Fibroblast of lung (primary cell): ENCODE measurements around the gene GFER. TPM values are rescaled to one million over a fixed set of nuclear protein-coding genes. Genes with fewer than 3 reads are reported as not detected.

Experiments used
- DNase-seq, 2 donors: peaks; one replicate each; pipeline versions ENCODE4 v3.0.0 to v3.0.0-alpha.2; 2010; ENCODE audit warnings: low read depth in 2 of 2
- H2AFZ ChIP-seq: 2 replicates; pipeline ENCODE4 v1.5.1; 2012; ENCODE audit warnings: low read length, control low read depth, inconsistent platforms
- H3K27ac ChIP-seq: 2 replicates; pipeline ENCODE4 v1.5.1; 2011; ENCODE audit warnings: low read length, control low read depth; ENCODE audit not compliant: insufficient read depth
- H3K27me3 ChIP-seq: 2 replicates; pipeline ENCODE4 v1.5.1; 2011; ENCODE audit warnings: mild to moderate bottlenecking, low read length; ENCODE audit not compliant: control insufficient read depth, insufficient read depth
- H3K36me3 ChIP-seq: 2 replicates; pipeline ENCODE4 v1.5.1; 2011; ENCODE audit warnings: low read length; ENCODE audit not compliant: control insufficient read depth, insufficient read depth
- H3K4me1 ChIP-seq: 2 replicates; pipeline ENCODE4 v1.5.1; 2011; ENCODE audit warnings: low read length; ENCODE audit not compliant: control insufficient read depth, insufficient read depth; ENCODE audit errors: extremely low read depth
- H3K4me2 ChIP-seq: 2 replicates; pipeline ENCODE4 v1.5.1; 2011; ENCODE audit warnings: low read length, control low read depth; ENCODE audit not compliant: insufficient read depth; ENCODE audit errors: extremely low read depth
- H3K4me3 ChIP-seq, 4 experiments: fragments of 200-600 bp in 1 of 4; sonication (generic) in 1 of 4; replicated peaks in 1 of 4; 2 replicates each; pipeline ENCODE4 v1.5.1; 2011 to 2016; ENCODE audit warnings: low read length in 4 of 4, low read depth in 3 of 4, mild to moderate bottlenecking in 3 of 4, control low read depth in 2 of 4, inconsistent platforms in 1 of 4, mixed read lengths in 1 of 4; ENCODE audit not compliant: insufficient read depth in 1 of 4; ENCODE audit errors: control extremely low read depth in 1 of 4
- H3K79me2 ChIP-seq: 2 replicates; pipeline ENCODE4 v1.5.1; 2012; ENCODE audit warnings: mild to moderate bottlenecking, low read length, inconsistent platforms; ENCODE audit not compliant: control insufficient read depth, insufficient read depth
- H3K9ac ChIP-seq: 2 replicates; pipeline ENCODE4 v1.5.1; 2011; ENCODE audit warnings: mild to moderate bottlenecking, low read length, control low read depth; ENCODE audit not compliant: insufficient read depth
- H3K9me3 ChIP-seq: 2 replicates; pipeline ENCODE4 v1.5.1; 2012; ENCODE audit warnings: low read depth, low read length; ENCODE audit not compliant: control insufficient read depth, insufficient read depth
- H4K20me1 ChIP-seq: 2 replicates; pipeline ENCODE4 v1.5.1; 2011; ENCODE audit warnings: low read length; ENCODE audit not compliant: control insufficient read depth, insufficient read depth; ENCODE audit errors: extremely low read depth
- CTCF ChIP-seq, 2 donors: IDR thresholded peaks in 1 of 2; conservative IDR thresholded peaks in 1 of 2; 1 replicate in 1 of 2; 2 replicates in 1 of 2; pipeline ENCODE4 v1.5.1; 2011 to 2012; ENCODE audit warnings: low read length in 2 of 2, control low read depth in 1 of 2, inconsistent platforms in 1 of 2, low read depth in 1 of 2, mild to moderate bottlenecking in 1 of 2
- EZH2 ChIP-seq: IDR thresholded peaks from 2 replicates; pipeline ENCODE4 v1.5.1; 2012; ENCODE audit warnings: low read length, control low read depth, mild to moderate bottlenecking; ENCODE audit errors: missing control alignments
- polyA minus RNA-seq: library from RNA; depleted of rRNA, polyadenylated mRNA; stranded (reverse); fragments of >200 nt; gene quantifications from 2 replicates; pipeline ENCODE4 v1.2.3, GENCODE V29; 2011; ENCODE audit warnings: low replicate concordance
- polyA plus RNA-seq, 2 donors: library from polyadenylated mRNA; depleted of rRNA in 1 of 2; stranded (reverse) in 1 of 2; unstranded in 1 of 2; fragments of >200 nt; gene quantifications; 2 replicates each; pipeline ENCODE4 v1.2.1, GENCODE V29; 2011 to 2012; ENCODE audit warnings: missing spikeins in 1 of 2
- total RNA-seq: library from RNA; depleted of rRNA; stranded (reverse); fragments of >200 nt; gene quantifications from 2 replicates; pipeline ENCODE4 v1.2.1, GENCODE V29; 2014

GFER gene
- total RNA-seq: 13.1 and 13.2 TPM in 2 replicates
- polyA plus RNA-seq: 7.5 and 12.5 TPM in 2 replicates
- 28.9 and 58.5 TPM in 2 replicates for polyA plus RNA-seq (2012)
- 9.3 and 10.5 TPM in 2 replicates for polyA minus RNA-seq

GRCh38 chr16:1983544-1984346 lies at the start of gene GFER:
Gene GFER (plus strand): TSS chr16:1984193. CDS start chr16:1984219, 26 bp downstream.
- H3K9ac ChIP-seq: peak within 1 kb of the TSS; percentile 83
- H3K9me3 ChIP-seq: no peaks in the 10 kb centered on the region
- H3K36me3 ChIP-seq: peaks cover 18% of the 10 kb centered on the region
- peak; percentile 89 to 96 for DNase-seq
- H3K27ac ChIP-seq: peak within 1 kb of the TSS; percentile 61
- H3K4me3 ChIP-seq: peak within 1 kb of the TSS; percentile 73 to 84 (median 77)
- TF ChIP-seq EZH2: no peak
- peak in 1 of 2 donors; percentile 34 for TF ChIP-seq CTCF (conservative IDR thresholded peaks at IDR 0.05 in 1 of 2, IDR thresholded peaks at IDR 0.05 in 1 of 2; ENCODE audit: low read depth in 1 of 2, low read length in 2 of 2)
- H3K4me2 ChIP-seq: peak within 1 kb of the TSS; percentile 100
- H3K4me1 ChIP-seq: peaks cover 9% of the 10 kb centered on the region
- H3K79me2 ChIP-seq: peaks cover 11% of the 10 kb centered on the region
- H4K20me1 ChIP-seq: no peaks in the 10 kb centered on the region
- H2AFZ ChIP-seq: peak within 1 kb of the TSS; percentile 81
- peaks cover 19% of the 10 kb centered on the region for H3K27me3 ChIP-seq

GRCh38 chr16:1936945-1937479 lies 47.0 kb upstream of the GFER start:
- TF ChIP-seq CTCF (conservative IDR thresholded peaks at IDR 0.05 in 1 of 2, IDR thresholded peaks at IDR 0.05 in 1 of 2; ENCODE audit: low read depth in 1 of 2, low read length in 2 of 2) (no peak), EZH2 (no peak)
- DNase-seq: no peak
- H3K9me3 ChIP-seq: no peaks in the 10 kb centered on the region
- H3K27me3 ChIP-seq: no peaks in the 10 kb centered on the region
- H4K20me1 ChIP-seq: no peaks in the 10 kb centered on the region
- H3K4me1 ChIP-seq: peaks cover 2% of the 10 kb centered on the region
- no peak overlapping the region for H3K27ac ChIP-seq
- no peak overlapping the region for H2AFZ ChIP-seq
- H3K4me2 ChIP-seq: no peak overlapping the region
- H3K9ac ChIP-seq: no peak overlapping the region
- no peak overlapping the region for H3K4me3 ChIP-seq
- H3K79me2 ChIP-seq: no peaks in the 10 kb centered on the region
- peaks cover 8% of the 10 kb centered on the region for H3K36me3 ChIP-seq

GRCh38 chr16:1938316-1938715 lies 45.7 kb upstream of the GFER start:
- H2AFZ ChIP-seq: no peak overlapping the region
- no peak overlapping the region for H3K4me3 ChIP-seq
- peaks cover 8% of the 10 kb centered on the region for H3K36me3 ChIP-seq

More at GRCh38 chr16:1938316-1938715, 45.7 kb upstream of the GFER start:
- Histone ChIP-seq H3K27me3 (no peaks in the 10 kb centered on the region), H3K27ac (no peak overlapping the region), H3K9me3 (no peaks in the 10 kb centered on the region), H3K9ac (no peak overlapping the region), H3K4me2 (no peak overlapping the region), H3K79me2 (no peaks in the 10 kb centered on the region), H3K4me1 (peaks cover 7% of the 10 kb centered on the region), H4K20me1 (no peaks in the 10 kb centered on the region)
- no peak for DNase-seq
- no peak for TF ChIP-seq EZH2
- no peak for TF ChIP-seq CTCF (conservative IDR thresholded peaks at IDR 0.05 in 1 of 2, IDR thresholded peaks at IDR 0.05 in 1 of 2; ENCODE audit: low read depth in 1 of 2, low read length in 2 of 2)
